ENCODE data around the gene GMPR. TPM values are rescaled to one million over a fixed set of nuclear protein-coding genes. Genes with fewer than 3 reads are reported as not detected.

The GMPR gene
- total and polyA plus RNA-seq, 10 of the 15 experiments (the other 5 are each of a cell fraction or from before 2014, with no cell fraction given) = 0.15 to 1.8 (median 0.49) TPM; not detected in 1

DNA sequence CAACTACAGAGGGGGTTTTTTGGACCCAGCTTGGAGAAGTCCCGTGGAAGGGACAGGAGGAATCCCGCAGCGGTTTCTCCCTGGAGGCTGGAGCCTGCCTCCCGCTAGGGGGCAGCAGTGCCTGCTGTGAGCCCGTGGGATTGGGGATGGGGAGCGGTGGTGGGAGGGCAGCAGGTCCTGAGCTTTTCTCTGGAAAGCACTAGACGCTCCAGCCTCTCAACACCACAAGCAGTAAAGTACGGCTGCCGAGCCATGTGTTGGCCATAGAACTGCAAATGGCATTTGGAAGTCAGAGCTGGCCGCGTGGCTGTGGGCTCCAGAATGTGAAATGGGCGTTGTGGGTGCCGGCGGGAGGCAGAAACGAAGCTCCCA lies 47.8 kb downstream of the GMPR start (continued):
- TF ChIP-seq SMC3 (IDR thresholded peaks at IDR 0.05; ENCODE audit: borderline replicate concordance, low read length) = peak; percentile 69
- TF ChIP-seq YY1 (IDR thresholded peaks at IDR 0.05; ENCODE audit: low read depth, low read length) = peak; percentile 37; the same call in 1 of the 2 replicates
- TF ChIP-seq, protein P1, sequence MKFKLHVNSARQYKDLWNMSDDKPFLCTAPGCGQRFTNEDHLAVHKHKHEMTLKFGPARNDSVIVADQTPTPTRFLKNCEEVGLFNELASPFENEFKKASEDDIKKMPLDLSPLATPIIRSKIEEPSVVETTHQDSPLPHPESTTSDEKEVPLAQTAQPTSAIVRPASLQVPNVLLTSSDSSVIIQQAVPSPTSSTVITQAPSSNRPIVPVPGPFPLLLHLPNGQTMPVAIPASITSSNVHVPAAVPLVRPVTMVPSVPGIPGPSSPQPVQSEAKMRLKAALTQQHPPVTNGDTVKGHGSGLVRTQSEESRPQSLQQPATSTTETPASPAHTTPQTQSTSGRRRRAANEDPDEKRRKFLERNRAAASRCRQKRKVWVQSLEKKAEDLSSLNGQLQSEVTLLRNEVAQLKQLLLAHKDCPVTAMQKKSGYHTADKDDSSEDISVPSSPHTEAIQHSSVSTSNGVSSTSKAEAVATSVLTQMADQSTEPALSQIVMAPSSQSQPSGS (IDR thresholded peaks at IDR 0.05; ENCODE audit: low read length) = no peak
- TF ChIP-seq BHLHE40 (IDR thresholded peaks at IDR 0.05; ENCODE audit: borderline replicate concordance in 1 of 2, low read depth in 2 of 2, low read length in 1 of 2) = 0 out of 4 replicates have a peak, but pooled peaks of 1 of the 2 experiments have one; percentile 14
- TF ChIP-seq, protein P2, sequence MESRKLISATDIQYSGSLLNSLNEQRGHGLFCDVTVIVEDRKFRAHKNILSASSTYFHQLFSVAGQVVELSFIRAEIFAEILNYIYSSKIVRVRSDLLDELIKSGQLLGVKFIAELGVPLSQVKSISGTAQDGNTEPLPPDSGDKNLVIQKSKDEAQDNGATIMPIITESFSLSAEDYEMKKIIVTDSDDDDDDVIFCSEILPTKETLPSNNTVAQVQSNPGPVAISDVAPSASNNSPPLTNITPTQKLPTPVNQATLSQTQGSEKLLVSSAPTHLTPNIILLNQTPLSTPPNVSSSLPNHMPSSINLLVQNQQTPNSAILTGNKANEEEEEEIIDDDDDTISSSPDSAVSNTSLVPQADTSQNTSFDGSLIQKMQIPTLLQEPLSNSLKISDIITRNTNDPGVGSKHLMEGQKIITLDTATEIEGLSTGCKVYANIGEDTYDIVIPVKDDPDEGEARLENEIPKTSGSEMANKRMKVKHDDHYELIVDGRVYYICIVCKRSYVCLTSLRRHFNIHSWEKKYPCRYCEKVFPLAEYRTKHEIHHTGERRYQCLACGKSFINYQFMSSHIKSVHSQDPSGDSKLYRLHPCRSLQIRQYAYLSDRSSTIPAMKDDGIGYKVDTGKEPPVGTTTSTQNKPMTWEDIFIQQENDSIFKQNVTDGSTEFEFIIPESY (IDR thresholded peaks at IDR 0.05) = peak; percentile 81
- TF ChIP-seq RAD21 (IDR thresholded peaks at IDR 0.05; ENCODE audit: insufficient read depth, low read depth, low read length) = peak; percentile 90

DNA sequence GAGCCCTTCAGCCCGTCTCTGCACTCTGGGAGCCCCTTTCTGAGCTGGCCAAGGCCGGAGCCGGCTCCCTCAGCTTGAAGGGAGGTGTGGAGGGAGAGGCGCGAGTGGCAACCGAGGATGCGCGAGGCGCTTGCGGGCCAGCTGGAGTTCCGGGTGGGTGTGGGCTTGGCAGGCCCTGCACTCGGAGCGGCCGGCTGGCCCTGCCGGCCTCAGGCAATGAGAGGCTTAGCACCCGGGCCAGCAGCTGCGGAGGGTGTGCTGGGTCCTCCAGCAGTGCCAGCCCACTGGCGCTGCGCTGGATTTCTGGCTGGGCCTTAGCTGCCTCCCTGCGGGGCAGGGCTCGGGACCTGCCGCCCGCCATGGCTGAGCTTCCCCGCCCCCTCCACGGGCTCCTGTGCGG lies 49.8 kb downstream of the GMPR start:
- intact Hi-C loops (cut with micrococcal nuclease; ENCODE audit: unreplicated experiment) = loop anchor here (10.0 kb wide), 2 partner anchors 677 to 797 kb away; no protein-coding TSS in a partner anchor
- TF ChIP-seq NR2C2 (IDR thresholded peaks at IDR 0.05; ENCODE audit: borderline replicate concordance, control insufficient read depth, insufficient read length, low read depth) (no peak), HDAC6 (IDR thresholded peaks at IDR 0.05; ENCODE audit: unreplicated experiment) (no peak), SMC3 (IDR thresholded peaks at IDR 0.05; ENCODE audit: borderline replicate concordance, low read length) (no peak), POLR2A (IDR thresholded peaks at IDR 0.05; ENCODE audit: low read depth, low read length) (no peak), ZZZ3 (IDR thresholded peaks at IDR 0.05; ENCODE audit: control insufficient read depth, insufficient read length, low read depth) (no peak), JUND (IDR thresholded peaks at IDR 0.05; ENCODE audit: low read depth, low read length) (no peak)
- TF ChIP-seq, protein P3, sequence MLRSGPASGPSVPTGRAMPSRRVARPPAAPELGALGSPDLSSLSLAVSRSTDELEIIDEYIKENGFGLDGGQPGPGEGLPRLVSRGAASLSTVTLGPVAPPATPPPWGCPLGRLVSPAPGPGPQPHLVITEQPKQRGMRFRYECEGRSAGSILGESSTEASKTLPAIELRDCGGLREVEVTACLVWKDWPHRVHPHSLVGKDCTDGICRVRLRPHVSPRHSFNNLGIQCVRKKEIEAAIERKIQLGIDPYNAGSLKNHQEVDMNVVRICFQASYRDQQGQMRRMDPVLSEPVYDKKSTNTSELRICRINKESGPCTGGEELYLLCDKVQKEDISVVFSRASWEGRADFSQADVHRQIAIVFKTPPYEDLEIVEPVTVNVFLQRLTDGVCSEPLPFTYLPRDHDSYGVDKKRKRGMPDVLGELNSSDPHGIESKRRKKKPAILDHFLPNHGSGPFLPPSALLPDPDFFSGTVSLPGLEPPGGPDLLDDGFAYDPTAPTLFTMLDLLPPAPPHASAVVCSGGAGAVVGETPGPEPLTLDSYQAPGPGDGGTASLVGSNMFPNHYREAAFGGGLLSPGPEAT (IDR thresholded peaks at IDR 0.05; ENCODE audit: low read depth) = no peak
- TF ChIP-seq, protein P2 (IDR thresholded peaks at IDR 0.05) = no peak

More for the DNA sequence above, 49.8 kb downstream of the GMPR start:
- SMC1A ChIA-PET (ENCODE audit: uncharacterized antibody, unreplicated experiment) = interaction anchor here (0.7 to 1.7 kb wide), 7 partner anchors 17 to 678 kb away, joined by 3 to 8 read pairs (median 3); no protein-coding TSS in a partner anchor
- Histone ChIP-seq H3K27me3 (replicated peaks in 1 of 2; ENCODE audit: control insufficient read depth in 2 of 2, insufficient read depth in 2 of 2, low read length in 1 of 2) (no peaks in the 10 kb centered on the region), H3K4me2 (ENCODE audit: control insufficient read depth, insufficient read depth) (no peak overlapping the region), H3K36me3 (ENCODE audit: control insufficient read depth in 2 of 2, insufficient read depth in 2 of 2, low read length in 1 of 2) (no peaks in the 10 kb centered on the region), H3K9me3 (replicated peaks; ENCODE audit: control insufficient read depth, insufficient read depth, low read length) (no peaks in the 10 kb centered on the region), H4K20me1 (ENCODE audit: control insufficient read depth, insufficient read depth) (no peaks in the 10 kb centered on the region), H3K79me2 (ENCODE audit: control insufficient read depth, insufficient read depth, low read length) (no peaks in the 10 kb centered on the region), H3K4me1 (ENCODE audit: control insufficient read depth, insufficient read depth, low read length) (no peaks in the 10 kb centered on the region), H3K9ac (ENCODE audit: control insufficient read depth, insufficient read depth, low read length) (no peak overlapping the region), H3K27ac (ENCODE audit: control insufficient read depth, insufficient read depth) (no peak overlapping the region), H3K4me3 (no peak overlapping the region), H2AFZ (ENCODE audit: control insufficient read depth, low read depth, low read length) (no peak overlapping the region)
- ATAC-seq = no peak
- CTCF ChIA-PET = interaction anchor here (0.9 to 7.8 kb wide), 9 partner anchors 12 to 483 kb away, joined by 3 to 71 read pairs (median 12); no protein-coding TSS in a partner anchor
- RAD21 ChIA-PET (ENCODE audit: unreplicated experiment) = interaction anchor here (1.6 to 6.2 kb wide), 3 partner anchors 14 to 475 kb away, joined by 7 to 40 read pairs (median 31); partner anchors contain the start of gene ATXN1
- DNase-seq (ENCODE audit: low read depth, low spot score) = no peak
- in situ Hi-C loops (cut with MboI) = loop anchor here (10.0 kb wide), 1 partner anchor 797 kb away; no protein-coding TSS in a partner anchor
- no peak for FAIRE-seq
- POLR2A ChIA-PET = no interaction called here
- 76% methylated on average over 25 of the region's 26 CpGs for WGBS (ENCODE audit: insufficient coverage, insufficient replicate concordance, low lambda C conversion rate, missing lambda C conversion rate)
- no TSS peak for BruUV-seq (replicated peaks)
